Stimulated activated CD4-positive, alpha-beta T cell treated with anti-CD3 and anti-CD28 coated beads, TNF-alpha, amount 100 ng/mL, for 4 hours (primary cell): ENCODE measurements around the gene CCDC51.
A peak's percentile ranks its signal among the peaks of the same experiment; 100 is the strongest.
"Not testable (repeated sequence)": the region's sequence is repeated elsewhere in the genome, so short reads cannot be mapped to it uniquely, and the experiment has no call there.

ENCODE experiments used
- DNase-seq, 3 experiments: peaks; one replicate each; pipeline ENCODE4 v3.0.0-alpha.2; 2020; ENCODE audit warnings: low read depth in 3 of 3

The CCDC51 gene

GRCh38 chr3:48405971-48406370, 33.9 kb downstream of the CCDC51 start:
- no peak for DNase-seq

- DNase-seq: no peak
Measured at GRCh38 chr3:48405343-48405881, 34.5 kb downstream of the CCDC51 start.

DNA sequence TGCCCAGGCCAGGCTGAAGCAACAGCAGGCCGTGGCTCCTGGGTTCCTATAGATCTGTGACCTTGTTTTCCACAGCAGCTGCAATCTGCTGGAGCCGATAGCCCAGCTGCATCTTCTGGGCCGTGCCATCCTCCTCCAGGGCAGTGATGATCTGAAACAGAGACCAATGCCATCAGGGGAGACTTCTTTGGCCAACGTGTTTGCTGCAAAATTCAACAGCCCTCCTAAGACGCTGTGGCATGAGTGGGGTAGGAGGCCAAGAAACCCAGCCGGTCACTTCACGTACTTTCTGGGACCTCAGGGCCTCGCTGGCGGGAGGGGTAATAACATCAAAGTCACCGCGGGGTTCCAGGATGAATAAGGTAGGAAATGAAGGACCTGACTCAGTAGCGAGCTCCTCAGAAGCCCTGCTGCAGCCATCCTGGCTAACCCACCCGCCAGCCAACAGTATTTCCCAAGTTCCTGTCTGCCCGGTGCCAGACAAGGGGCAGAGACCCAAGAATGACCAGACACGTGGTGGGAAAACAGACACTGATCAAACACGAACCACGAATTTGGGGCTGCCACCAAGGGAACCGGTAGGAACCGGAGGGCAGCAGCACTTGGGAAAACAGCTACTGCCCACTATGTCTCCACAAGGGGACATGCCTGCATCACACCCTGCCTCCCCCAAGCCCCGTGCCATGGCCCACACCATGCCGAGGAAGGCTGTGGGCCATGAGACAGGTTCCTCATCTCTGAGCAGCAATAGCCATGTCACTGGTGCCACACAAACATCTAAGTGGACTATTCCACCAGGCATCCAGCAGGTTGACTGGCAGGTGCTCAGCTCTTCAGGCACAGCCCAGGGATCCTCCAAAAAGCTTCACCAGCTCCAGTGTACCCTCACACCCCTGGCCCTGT, 35.2 kb downstream of the CCDC51 start:
- no peak for DNase-seq

DNA sequence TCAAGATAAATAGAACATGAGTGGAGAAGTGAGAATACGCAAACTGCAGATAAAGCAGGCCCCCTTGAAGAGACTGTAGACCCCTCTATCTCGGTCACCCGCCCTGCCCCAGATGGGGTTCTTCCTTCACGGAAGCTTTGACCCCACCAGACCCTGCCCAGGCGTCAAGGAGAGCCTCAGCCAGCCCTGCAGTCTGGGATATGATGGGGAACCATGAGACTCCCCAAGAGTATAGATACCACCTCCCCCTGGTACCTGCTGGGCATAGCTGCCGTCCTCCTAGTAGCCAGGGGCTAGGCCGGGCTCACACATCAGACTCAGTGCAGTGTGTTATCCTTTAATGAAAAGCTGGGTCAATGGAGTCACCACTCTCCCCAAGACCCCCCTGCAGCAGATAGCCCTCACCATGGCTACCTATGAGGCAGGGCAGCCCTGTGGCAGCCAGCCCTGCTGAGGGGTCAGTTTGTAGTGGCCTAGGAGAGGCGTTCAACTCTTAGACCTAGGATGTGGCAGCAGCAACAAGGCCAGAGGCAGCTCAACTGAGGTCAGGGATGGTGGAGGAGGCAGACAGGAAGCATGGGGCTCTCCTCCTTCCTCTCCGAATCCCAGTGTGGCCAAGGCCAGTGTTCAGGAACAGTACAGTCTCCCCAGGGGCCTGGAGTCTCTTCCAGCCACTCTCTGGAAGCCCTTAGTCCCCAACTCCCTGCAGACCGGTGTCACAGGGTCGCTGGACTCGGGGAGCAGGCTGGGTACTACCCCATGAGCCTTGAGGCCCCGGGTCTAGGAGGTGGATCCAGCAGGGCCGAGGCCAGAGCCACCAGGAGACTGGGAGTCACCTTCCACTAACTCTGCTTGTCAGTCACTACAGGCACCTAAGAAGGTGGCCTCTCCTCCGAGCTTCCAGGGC, 36.1 kb downstream of the CCDC51 start:
- DNase-seq: no peak

- DNase-seq: no peak
Measured at GRCh38 chr3:48402907-48403306, 37.0 kb downstream of the CCDC51 start.

GRCh38 chr3:48402281-48402732, 37.6 kb downstream of the CCDC51 start:
- DNase-seq: no peak

- not testable (repeated sequence) for DNase-seq
Measured at GRCh38 chr3:48401434-48401901, 38.5 kb downstream of the CCDC51 start.

GRCh38 chr3:48400824-48401433, 39.0 kb downstream of the CCDC51 start:
- DNase-seq: peak; percentile 24 to 50 (median 30)

- DNase-seq: no peak
Measured at GRCh38 chr3:48399387-48400172, 40.3 kb downstream of the CCDC51 start.

DNA sequence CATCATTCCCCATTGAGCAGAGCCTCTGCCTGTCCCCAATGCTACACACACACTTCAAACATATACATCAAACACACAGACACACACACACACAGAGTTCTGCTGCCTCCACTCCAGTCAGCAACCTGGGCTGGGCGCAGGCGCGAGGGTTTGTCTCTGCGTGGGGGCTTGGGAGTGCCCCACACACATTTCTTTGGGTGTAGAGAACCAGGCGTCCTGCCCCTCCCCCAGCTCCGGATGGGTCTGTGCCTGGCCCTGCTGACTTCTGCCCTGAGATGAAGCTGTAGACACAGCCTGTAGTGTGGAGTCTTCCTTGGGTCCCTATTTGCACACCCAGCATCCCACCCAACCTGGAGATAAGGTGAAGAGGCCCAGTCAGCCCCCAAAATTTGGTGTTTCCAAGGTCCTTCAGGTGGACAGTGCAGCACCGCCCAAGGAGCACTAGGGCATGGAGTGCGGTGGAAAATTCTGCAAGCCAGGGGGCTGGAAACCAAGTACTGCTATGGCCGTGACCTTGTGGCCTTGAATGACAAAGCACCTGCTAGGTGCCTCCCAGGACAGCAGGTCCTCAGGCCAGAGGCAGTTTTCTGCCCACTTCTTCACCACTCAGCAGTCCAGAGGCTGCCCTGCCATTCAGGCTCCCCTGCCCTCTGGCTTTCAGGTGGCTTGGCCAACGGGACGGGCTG, 41.1 kb downstream of the CCDC51 start:
- DNase-seq: no peak

DNA sequence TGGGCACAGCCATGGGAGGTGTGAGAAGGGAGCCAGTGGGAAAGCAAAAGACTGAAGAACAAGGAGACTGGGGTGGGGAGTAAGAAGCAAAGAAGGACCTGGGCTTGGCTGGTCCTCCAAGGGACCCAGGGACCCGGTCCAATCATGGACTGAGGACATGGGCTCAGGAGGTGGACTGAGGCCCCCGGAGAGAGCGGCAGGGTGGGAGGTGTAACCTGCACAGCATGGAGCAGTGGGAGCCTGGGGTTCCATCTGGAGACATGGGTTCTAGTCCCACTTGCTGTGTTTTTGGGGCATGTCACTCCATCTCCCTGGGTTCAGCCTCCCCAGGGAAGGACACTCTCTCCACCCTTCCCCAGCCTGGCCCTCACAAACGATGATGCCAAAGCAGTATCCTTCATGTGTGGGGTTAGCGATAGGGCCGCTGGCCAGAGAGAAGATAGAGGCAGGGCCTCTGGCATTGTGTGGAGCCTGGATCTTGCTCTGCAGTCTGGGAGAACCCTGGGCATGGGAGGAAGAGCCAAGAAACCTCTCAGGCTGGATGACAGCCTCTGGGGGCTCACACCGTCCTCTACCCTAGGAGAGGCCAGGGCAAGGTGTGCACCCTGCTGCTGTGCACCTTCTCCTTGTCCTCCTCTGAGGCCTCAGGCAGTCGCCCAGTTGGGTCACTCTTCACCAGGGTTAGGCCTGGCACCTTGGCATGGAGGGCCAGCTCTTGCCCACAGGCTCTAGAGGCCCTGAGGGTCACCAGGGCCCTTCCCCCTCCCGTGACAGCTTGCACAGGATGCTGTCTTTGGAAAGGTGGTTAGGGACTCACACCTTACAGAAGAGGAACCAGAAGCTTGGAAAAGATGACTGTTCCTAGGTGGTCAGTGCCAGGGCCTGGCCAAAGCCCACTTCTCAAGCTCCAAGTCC, 41.9 kb downstream of the CCDC51 start:
- no peak for DNase-seq

DNA sequence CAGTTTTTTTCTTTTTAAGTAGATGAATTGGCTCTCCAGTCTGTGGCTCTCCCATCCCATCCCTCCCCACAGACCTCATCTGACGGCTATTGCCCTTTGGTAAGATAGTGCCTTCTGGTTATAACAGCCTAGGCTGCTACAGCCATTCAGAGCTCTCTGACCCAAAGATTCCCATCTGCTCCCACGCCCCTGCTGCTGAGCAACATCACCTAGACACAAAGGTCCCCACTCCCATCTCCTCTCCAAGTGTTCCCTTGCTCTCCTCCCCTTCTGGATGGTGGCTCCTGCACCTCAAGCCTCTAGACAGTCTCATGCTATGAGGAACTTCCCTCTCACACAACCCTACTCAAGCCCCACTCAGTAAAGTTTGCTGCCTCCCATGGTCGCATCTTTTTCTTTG, 44.2 kb downstream of the CCDC51 start:
- DNase-seq: no peak

GRCh38 chr3:48394391-48394790, 45.5 kb downstream of the CCDC51 start:
- no peak for DNase-seq

- no peak for DNase-seq
Measured at GRCh38 chr3:48388966-48389365, 51.0 kb downstream of the CCDC51 start.

DNA sequence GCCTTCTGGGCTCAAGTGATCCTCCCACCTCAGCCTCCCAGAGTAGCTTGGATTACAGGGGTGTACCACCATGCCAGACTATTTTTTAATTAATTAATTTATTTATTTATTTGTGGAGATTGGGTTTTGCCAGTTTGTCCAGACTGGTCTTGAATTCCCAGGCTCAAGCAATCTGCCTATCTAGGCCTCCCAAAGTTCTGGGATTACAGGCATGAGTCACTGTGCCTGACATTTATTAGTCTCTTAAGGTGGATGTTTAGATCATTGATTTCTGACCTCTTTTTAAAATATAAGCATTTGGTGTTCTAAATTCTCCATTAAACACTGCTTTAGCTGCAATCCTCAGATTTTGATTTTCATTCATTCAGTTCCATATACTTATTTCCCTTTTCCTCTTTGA, 52.3 kb downstream of the CCDC51 start:
- DNase-seq: no peak
